SU-DHL-6 (cell line): ENCODE results near the gene CCNI.
"Not testable (repeated sequence)": the region's sequence is repeated elsewhere in the genome, so short reads cannot be mapped to it uniquely, and the experiment has no call there.

Experiments
- H2AFZ ChIP-seq: fragments of 200-600 bp; sonication (generic); 2 replicates; pipeline ENCODE4 v1.6.1; 2014; ENCODE audit warnings: low read depth, mild to moderate bottlenecking, moderate library complexity, mixed read lengths, antibody characterized with exemption, low read length; ENCODE audit not compliant: severe bottlenecking
- H3F3A ChIP-seq: fragments of 200-600 bp; shearing (Covaris generic); 2 replicates; pipeline ENCODE4 v1.6.0; 2016; ENCODE audit warnings: antibody characterized with exemption, mild to moderate bottlenecking; ENCODE audit not compliant: insufficient read depth
- H3K27ac ChIP-seq: fragments of 200-600 bp; sonication (generic); 2 replicates; pipeline ENCODE4 v1.5.1; 2016; ENCODE audit warnings: low read depth, mild to moderate bottlenecking, low read length, moderate library complexity, mixed read lengths
- H3K27me3 ChIP-seq: fragments of 200-600 bp; sonication (generic), shearing (Covaris generic); 2 replicates; pipeline ENCODE4 v1.6.0; 2014; ENCODE audit warnings: mild to moderate bottlenecking, low read length
- H3K36me3 ChIP-seq: fragments of 200-600 bp; sonication (generic); 2 replicates; pipeline ENCODE4 v1.6.1; 2014; ENCODE audit warnings: mild to moderate bottlenecking, low read length, mixed read lengths
- H3K4me2 ChIP-seq: fragments of 300-600, 200-600 bp; shearing (Covaris generic), sonication (generic); 2 replicates; pipeline ENCODE4 v1.6.0; 2014; ENCODE audit warnings: low read length, low read depth, mild to moderate bottlenecking; ENCODE audit not compliant: poor library complexity, severe bottlenecking
- H3K4me3 ChIP-seq: fragments of 200-600 bp; sonication (generic); 2 replicates; pipeline ENCODE4 v1.5.1; 2014; ENCODE audit warnings: antibody characterized with exemption, low read length, mild to moderate bottlenecking, mixed read lengths; ENCODE audit not compliant: insufficient read depth, poor library complexity, severe bottlenecking
- H3K79me2 ChIP-seq: fragments of 200-600 bp; sonication (generic); 2 replicates; pipeline ENCODE4 v1.6.1; 2014; ENCODE audit warnings: mild to moderate bottlenecking, low read length, moderate library complexity; ENCODE audit not compliant: insufficient read depth
- H3K9ac ChIP-seq: fragments of 200-600 bp; sonication (generic); 2 replicates; pipeline ENCODE4 v1.7.0; 2014; ENCODE audit warnings: mild to moderate bottlenecking, low read length
- H3K9me2 ChIP-seq: fragments of 200-600 bp; sonication (generic); replicated peaks from 2 replicates; pipeline ENCODE4 v1.6.1; 2014; ENCODE audit warnings: low read length; ENCODE audit not compliant: insufficient read depth
- H3K9me3 ChIP-seq: fragments of 200-600 bp; sonication (generic); 2 replicates; pipeline ENCODE4 v1.6.1; 2014; ENCODE audit warnings: low read length, mixed read lengths; ENCODE audit not compliant: insufficient read depth
- H4K20me1 ChIP-seq: fragments of 200-600 bp; sonication (generic); 2 replicates; pipeline ENCODE4 v1.6.1; 2014; ENCODE audit warnings: low read depth, mild to moderate bottlenecking, antibody characterized with exemption, low read length, moderate library complexity, mixed read lengths
- EZH2phosphoT487 ChIP-seq: fragments of 200-600 bp; sonication (generic), shearing (Covaris generic); conservative IDR thresholded peaks from 2 replicates; pipeline ENCODE4 v1.6.1; 2018; ENCODE audit warnings: mild to moderate bottlenecking, antibody characterized with exemption, low read length, moderate library complexity, mixed read lengths
- TF ChIP-seq, protein P1 (sequence below): fragments of 200-600 bp; sonication (generic); IDR thresholded peaks from one replicate; pipeline ENCODE4 v1.5.1; 2017; ENCODE audit warnings: antibody characterized with exemption, mild to moderate bottlenecking, low read length, moderate library complexity; ENCODE audit not compliant: insufficient read depth, poor library complexity, severe bottlenecking

Gene CCNI

DNA sequence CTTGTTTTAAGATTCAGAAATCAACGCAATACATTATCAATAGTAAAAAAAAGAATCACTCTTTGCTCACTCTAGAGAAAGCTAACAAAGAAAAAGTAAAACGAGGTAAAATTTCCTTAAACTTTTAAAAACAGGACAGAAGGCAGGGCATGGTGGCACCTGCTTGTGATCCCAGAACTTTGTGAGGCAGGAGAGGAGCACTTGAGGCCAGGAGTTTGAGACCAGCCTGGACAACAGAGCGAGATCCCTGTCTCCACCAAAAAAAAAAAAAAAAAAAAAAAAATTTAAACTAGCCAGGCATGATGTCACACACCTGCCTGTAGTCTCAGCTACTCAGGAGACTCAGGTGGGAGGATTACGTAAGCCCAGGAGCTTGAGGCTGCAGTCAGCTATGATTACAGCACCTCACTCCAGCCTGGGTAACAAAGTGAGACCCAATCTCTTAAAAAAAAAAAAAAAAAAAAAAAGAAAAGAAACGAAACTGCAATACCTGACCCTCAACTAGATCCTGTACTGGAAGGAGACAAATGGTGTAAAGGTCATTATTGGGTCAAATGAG is 3.5 kb downstream of the CCNI start:
- no peak overlapping the region for H2AFZ ChIP-seq
- H3K4me2 ChIP-seq, result peak overlapping the region; percentile 73
- H4K20me1 ChIP-seq, result peaks cover 26% of the 10 kb centered on the region; the same call in 1 of the 2 replicates
- H3K9me2 ChIP-seq, result no peaks in the 10 kb centered on the region
- no peak overlapping the region for H3K9ac ChIP-seq
- peak overlapping the region; percentile 58 for H3K4me3 ChIP-seq
- no peaks in the 10 kb centered on the region for H3K27me3 ChIP-seq
- no peaks in the 10 kb centered on the region for H3K36me3 ChIP-seq
- H3K27ac ChIP-seq, result no peak overlapping the region
- peaks cover 86% of the 10 kb centered on the region for H3K79me2 ChIP-seq
- H3F3A ChIP-seq, result peaks cover 8% of the 10 kb centered on the region
- no peaks in the 10 kb centered on the region for H3K9me3 ChIP-seq
- TF ChIP-seq, protein P1, sequence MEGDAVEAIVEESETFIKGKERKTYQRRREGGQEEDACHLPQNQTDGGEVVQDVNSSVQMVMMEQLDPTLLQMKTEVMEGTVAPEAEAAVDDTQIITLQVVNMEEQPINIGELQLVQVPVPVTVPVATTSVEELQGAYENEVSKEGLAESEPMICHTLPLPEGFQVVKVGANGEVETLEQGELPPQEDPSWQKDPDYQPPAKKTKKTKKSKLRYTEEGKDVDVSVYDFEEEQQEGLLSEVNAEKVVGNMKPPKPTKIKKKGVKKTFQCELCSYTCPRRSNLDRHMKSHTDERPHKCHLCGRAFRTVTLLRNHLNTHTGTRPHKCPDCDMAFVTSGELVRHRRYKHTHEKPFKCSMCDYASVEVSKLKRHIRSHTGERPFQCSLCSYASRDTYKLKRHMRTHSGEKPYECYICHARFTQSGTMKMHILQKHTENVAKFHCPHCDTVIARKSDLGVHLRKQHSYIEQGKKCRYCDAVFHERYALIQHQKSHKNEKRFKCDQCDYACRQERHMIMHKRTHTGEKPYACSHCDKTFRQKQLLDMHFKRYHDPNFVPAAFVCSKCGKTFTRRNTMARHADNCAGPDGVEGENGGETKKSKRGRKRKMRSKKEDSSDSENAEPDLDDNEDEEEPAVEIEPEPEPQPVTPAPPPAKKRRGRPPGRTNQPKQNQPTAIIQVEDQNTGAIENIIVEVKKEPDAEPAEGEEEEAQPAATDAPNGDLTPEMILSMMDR, result no peak
- no peak for TF ChIP-seq EZH2phosphoT487

DNA sequence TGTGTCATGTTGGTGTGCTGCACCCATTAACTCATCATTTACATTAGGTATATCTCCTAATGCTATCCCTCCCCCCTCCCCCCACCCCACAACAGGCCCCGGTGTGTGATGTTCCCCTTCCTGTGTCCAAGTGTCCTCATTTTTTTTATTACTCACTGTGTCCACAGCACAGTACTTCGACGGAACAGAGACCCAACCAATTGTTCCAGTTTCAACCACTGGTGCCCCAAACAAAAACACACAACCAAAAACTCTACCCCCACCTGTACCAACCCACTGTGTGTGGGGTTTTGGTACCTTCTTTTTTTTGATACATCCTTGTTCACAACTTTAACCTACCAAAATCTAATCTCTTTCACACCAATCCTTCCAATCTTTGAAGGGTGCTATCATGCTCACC is 6.3 kb downstream of the CCNI start:
- Histone ChIP-seq H3K79me2 (peaks cover 94% of the 10 kb centered on the region), H4K20me1 (peaks cover 30% of the 10 kb centered on the region; the same call in 1 of the 2 replicates)
- not testable (repeated sequence) for H3K9me2 ChIP-seq, H3F3A ChIP-seq, H3K36me3 ChIP-seq, H3K27me3 ChIP-seq, H3K4me3 ChIP-seq, H3K9me3 ChIP-seq, H3K27ac ChIP-seq, H3K4me2 ChIP-seq, H3K9ac ChIP-seq, H2AFZ ChIP-seq

DNA sequence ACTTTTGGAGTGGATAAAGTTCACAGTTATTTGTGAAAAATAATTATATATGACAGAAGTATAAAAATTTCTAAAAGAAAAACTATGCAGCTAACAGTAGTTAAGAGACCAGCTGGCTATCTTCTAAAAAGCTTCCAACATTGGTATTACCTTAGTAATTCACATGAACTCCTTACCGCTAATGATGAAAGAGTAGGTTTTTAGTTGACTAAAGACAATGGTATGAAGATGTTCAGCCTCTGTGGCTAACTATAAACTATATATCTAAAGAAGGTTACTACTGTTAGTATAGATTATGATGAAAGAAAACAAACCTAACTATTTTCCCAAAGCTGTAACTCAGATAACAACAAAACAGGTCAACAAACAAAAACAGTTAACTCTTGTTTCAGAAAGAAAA is 10.4 kb downstream of the CCNI start:
- no peak for TF ChIP-seq EZH2phosphoT487
- TF ChIP-seq, protein P1, result no peak
- 0 out of 2 replicates have a peak, but pooled peaks cover 9% of the 10 kb centered on the region for H4K20me1 ChIP-seq
- H3K4me2 ChIP-seq, result no peak overlapping the region
- H3K79me2 ChIP-seq, result peaks cover 73% of the 10 kb centered on the region
- H3K27me3 ChIP-seq, result no peaks in the 10 kb centered on the region
- no peak overlapping the region for H3K27ac ChIP-seq
- H2AFZ ChIP-seq, result no peak overlapping the region
- no peaks in the 10 kb centered on the region for H3K9me2 ChIP-seq
- no peak overlapping the region for H3K4me3 ChIP-seq
- H3F3A ChIP-seq, result no peaks in the 10 kb centered on the region; the same call in 1 of the 2 replicates
- no peak overlapping the region for H3K9ac ChIP-seq
- no peaks in the 10 kb centered on the region for H3K9me3 ChIP-seq
- H3K36me3 ChIP-seq, result peaks cover 9% of the 10 kb centered on the region; the same call in 1 of the 2 replicates

DNA sequence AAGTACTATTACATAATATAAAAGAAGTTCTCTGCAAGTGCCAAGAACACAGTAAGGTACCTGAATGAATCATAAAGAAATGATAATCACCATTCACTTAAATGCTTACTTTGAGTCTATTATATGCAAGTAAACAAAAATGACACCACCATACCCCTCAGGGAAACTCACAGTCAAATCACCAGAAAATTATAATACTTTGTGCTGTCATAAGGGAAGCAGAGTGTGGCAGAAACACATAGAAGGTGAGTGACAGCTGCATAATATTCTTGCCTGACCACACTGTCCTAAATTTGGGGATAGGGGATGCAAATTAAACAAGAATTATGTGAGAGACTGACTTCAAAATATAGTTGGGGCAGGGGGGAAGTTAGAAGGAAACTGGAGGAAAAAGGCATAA is 12.9 kb downstream of the CCNI start:
- Histone ChIP-seq H3F3A (peaks cover 5% of the 10 kb centered on the region; the same call in 1 of the 2 replicates), H3K9me3 (no peaks in the 10 kb centered on the region), H3K9me2 (no peaks in the 10 kb centered on the region), H3K9ac (no peak overlapping the region), H3K4me2 (no peak overlapping the region), H3K79me2 (peaks cover 62% of the 10 kb centered on the region), H3K27ac (no peak overlapping the region), H2AFZ (no peak overlapping the region), H4K20me1 (0 out of 2 replicates have a peak, but pooled peaks cover 5% of the 10 kb centered on the region), H3K36me3 (peaks cover 17% of the 10 kb centered on the region; the same call in 1 of the 2 replicates), H3K4me3 (no peak overlapping the region), H3K27me3 (no peaks in the 10 kb centered on the region)
- TF ChIP-seq, protein P1, result no peak
- no peak for TF ChIP-seq EZH2phosphoT487
